Measurements from ENCODE around the gene SPIRE2. TPM values are rescaled to one million over a fixed set of nuclear protein-coding genes. Genes with fewer than 3 reads are reported as not detected.

Gene SPIRE2
- total RNA-seq, 3 donors from 2014 or later (not counting 1 experiment from before 2014, with no cell fraction given), result 4.5 to 8.7 (median 6.5) TPM

DNA sequence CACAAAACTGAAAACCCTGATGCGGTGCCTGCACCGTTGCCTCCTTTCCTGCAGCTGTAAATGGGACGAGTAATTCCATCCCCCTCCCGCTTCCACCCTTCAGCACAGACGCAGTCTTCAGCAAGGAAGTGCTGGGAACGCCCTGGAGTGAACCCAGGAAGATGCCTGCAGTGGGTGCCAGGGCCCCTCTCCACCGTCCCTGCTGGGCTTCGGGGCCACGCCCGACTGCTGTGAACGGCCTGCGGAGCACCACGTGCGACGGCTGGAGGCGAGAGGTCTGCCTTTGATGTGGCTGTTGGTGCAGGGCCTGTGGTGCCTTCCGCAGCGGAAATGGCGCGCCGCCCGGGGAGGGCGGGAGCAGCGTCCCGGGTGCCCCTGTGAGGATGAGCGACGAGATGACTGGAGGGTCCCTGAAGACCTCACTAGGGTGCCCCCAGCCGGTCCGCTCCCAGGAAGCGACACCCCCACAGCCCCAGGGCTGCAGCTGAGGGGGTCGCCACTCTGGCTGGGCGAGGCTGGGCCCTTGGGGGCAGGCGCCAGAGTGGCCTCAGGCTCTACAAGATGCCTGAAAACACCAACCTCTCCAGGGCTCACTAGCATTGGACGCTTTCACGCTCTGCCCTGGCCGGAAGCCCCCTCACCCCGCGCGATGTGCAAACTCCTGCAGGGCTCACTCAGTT, 89.6 kb downstream of the SPIRE2 start:
- Mint-ChIP-seq H3K27me3 (ENCODE audit: low read depth in 2 of 2) (peaks cover 11 to 22% of the 10 kb centered on the region in 2 donors), H3K4me3 (peak overlapping the region; percentile 83), H3K36me3 (no peaks in the 10 kb centered on the region), H3K27ac (peak overlapping the region; percentile 34 to 79), H3K4me1 (peaks cover 21 to 24% of the 10 kb centered on the region in 2 donors), H3K9me3 (no peaks in the 10 kb centered on the region)
- TF ChIP-seq, protein P1, sequence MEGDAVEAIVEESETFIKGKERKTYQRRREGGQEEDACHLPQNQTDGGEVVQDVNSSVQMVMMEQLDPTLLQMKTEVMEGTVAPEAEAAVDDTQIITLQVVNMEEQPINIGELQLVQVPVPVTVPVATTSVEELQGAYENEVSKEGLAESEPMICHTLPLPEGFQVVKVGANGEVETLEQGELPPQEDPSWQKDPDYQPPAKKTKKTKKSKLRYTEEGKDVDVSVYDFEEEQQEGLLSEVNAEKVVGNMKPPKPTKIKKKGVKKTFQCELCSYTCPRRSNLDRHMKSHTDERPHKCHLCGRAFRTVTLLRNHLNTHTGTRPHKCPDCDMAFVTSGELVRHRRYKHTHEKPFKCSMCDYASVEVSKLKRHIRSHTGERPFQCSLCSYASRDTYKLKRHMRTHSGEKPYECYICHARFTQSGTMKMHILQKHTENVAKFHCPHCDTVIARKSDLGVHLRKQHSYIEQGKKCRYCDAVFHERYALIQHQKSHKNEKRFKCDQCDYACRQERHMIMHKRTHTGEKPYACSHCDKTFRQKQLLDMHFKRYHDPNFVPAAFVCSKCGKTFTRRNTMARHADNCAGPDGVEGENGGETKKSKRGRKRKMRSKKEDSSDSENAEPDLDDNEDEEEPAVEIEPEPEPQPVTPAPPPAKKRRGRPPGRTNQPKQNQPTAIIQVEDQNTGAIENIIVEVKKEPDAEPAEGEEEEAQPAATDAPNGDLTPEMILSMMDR (IDR thresholded peaks at IDR 0.05), result no peak
- Histone ChIP-seq H3K9me3 (ENCODE audit: control insufficient read depth, insufficient read depth, low read length) (no peaks in the 10 kb centered on the region), H3K36me3 (ENCODE audit: control insufficient read depth, insufficient read depth, low read length) (peaks cover 2% of the 10 kb centered on the region), H3K27me3 (ENCODE audit: control insufficient read depth, insufficient read depth, low read length) (peaks cover 38% of the 10 kb centered on the region), H3K4me1 (ENCODE audit: control insufficient read depth, insufficient read depth, low read length) (peaks cover 60% of the 10 kb centered on the region), H3K27ac (ENCODE audit: low read length) (no peak overlapping the region), H3K4me3 (ENCODE audit: low read length) (peak overlapping the region; percentile 27)
- intact Hi-C loops (cut with micrococcal nuclease), result no loop called here
- ATAC-seq (peak; percentile 74 to 89 (median 84)), DNase-seq (peak; percentile 81 to 89)
- 0% methylated on average over 39 of the region's 39 CpGs for WGBS (ENCODE audit: insufficient coverage)

- Histone ChIP-seq H3K9me3 (ENCODE audit: control insufficient read depth, insufficient read depth, low read length) (no peaks in the 10 kb centered on the region), H3K27me3 (ENCODE audit: control insufficient read depth, insufficient read depth, low read length) (peaks cover 41% of the 10 kb centered on the region), H3K4me3 (ENCODE audit: low read length) (peak within 1 kb of the TSS; percentile 27), H3K4me1 (ENCODE audit: control insufficient read depth, insufficient read depth, low read length) (peaks cover 64% of the 10 kb centered on the region), H3K27ac (ENCODE audit: low read length) (no peak within 1 kb of the TSS), H3K36me3 (ENCODE audit: control insufficient read depth, insufficient read depth, low read length) (no peaks in the 10 kb centered on the region)
- Mint-ChIP-seq H3K4me3 (peak within 1 kb of the TSS; percentile 83), H3K27ac (peak within 1 kb of the TSS; percentile 34 to 79), H3K27me3 (ENCODE audit: low read depth in 2 of 2) (peaks cover 11 to 22% of the 10 kb centered on the region in 2 donors), H3K36me3 (no peaks in the 10 kb centered on the region), H3K4me1 (peaks cover 21 to 24% of the 10 kb centered on the region in 2 donors), H3K9me3 (no peaks in the 10 kb centered on the region)
- DNase-seq (peak in 1 of 2 donors; percentile 62), ATAC-seq (peak; percentile 25 to 48 (median 26))
- WGBS (ENCODE audit: insufficient coverage), result 6% methylated on average over 23 of the region's 23 CpGs
- TF ChIP-seq, protein P1 (IDR thresholded peaks at IDR 0.05), result peak; percentile 33
- intact Hi-C loops (cut with micrococcal nuclease), result no loop called here
Measured at GRCh38 chr16:89918453-89919347, 90.4 kb downstream of the SPIRE2 start, which contains the start of gene MC1R. Gene MC1R, plus strand, starts transcription at chr16:89918862. Its CDS starts 397 bp downstream, at chr16:89919259.

GRCh38 chr16:89919535-89920406, 91.5 kb downstream of the SPIRE2 start:
- no peaks in the 10 kb centered on the region for H3K36me3 Mint-ChIP-seq
- H3K4me1 Mint-ChIP-seq, result peaks cover 21 to 27% of the 10 kb centered on the region in 2 donors
- no peaks in the 10 kb centered on the region for H3K9me3 ChIP-seq (ENCODE audit: control insufficient read depth, insufficient read depth, low read length)
- peaks cover 74% of the 10 kb centered on the region for H3K4me1 ChIP-seq (ENCODE audit: control insufficient read depth, insufficient read depth, low read length)
- peaks cover 52% of the 10 kb centered on the region for H3K27me3 ChIP-seq (ENCODE audit: control insufficient read depth, insufficient read depth, low read length)
- H3K27ac Mint-ChIP-seq, result peak overlapping the region in 1 of 2 donors; percentile 24
- ATAC-seq, result no peak
- DNase-seq, result peak in 1 of 2 donors; percentile 29
- peak overlapping the region; percentile 35 for H3K4me3 Mint-ChIP-seq
- TF ChIP-seq, protein P1 (IDR thresholded peaks at IDR 0.05), result no peak
- H3K27me3 Mint-ChIP-seq (ENCODE audit: low read depth in 2 of 2), result peaks cover 11 to 26% of the 10 kb centered on the region in 2 donors
- intact Hi-C loops (cut with micrococcal nuclease), result no loop called here
- 88% methylated on average over 52 of the region's 52 CpGs for WGBS (ENCODE audit: insufficient coverage)
- no peak overlapping the region for H3K27ac ChIP-seq (ENCODE audit: low read length)
- no peaks in the 10 kb centered on the region for H3K36me3 ChIP-seq (ENCODE audit: control insufficient read depth, insufficient read depth, low read length)
- no peaks in the 10 kb centered on the region for H3K9me3 Mint-ChIP-seq
- no peak overlapping the region for H3K4me3 ChIP-seq (ENCODE audit: low read length)
